A549 (cell line): ENCODE results near the gene ATP6V1G2. TPM values are rescaled to one million over a fixed set of nuclear protein-coding genes. Genes with fewer than 3 reads are reported as not detected.

Experiments used
- ATAC-seq, 2 experiments: fragments of 200-7000 bp in 1 of 2; fragments of >200 bp in 1 of 2; cut with Nextera tagmentation in 1 of 2; cut with Tn5 transposase in 1 of 2; 3 replicates each; pipeline versions ENCODE4 v1.8.0 to v1.9.1; 2018 to 2020; ENCODE audit warnings: mild to moderate bottlenecking in 1 of 2, moderate library complexity in 1 of 2
- CTCF ChIA-PET: fragments of 300-600 bp; sonication (Branson Sonifier 250); formaldehyde crosslinking; extraction: SDS; loops from one replicate; lab custom pipeline; 2021; ENCODE audit warnings: antibody characterized with exemption, inconsistent platforms; lab: Yijun Ruan, JAX
- POLR2A ChIA-PET: fragments of 350-600 bp; formaldehyde crosslinking; extraction: SDS; loops from one replicate; lab custom pipeline; 2021; ENCODE audit warnings: antibody characterized with exemption, inconsistent platforms; lab: Yijun Ruan, JAX
- DNase-seq, 2 experiments: peaks; one replicate each; pipeline versions ENCODE4 v3.0.0 to v3.0.0-alpha.2; 2011 to 2016; ENCODE audit warnings: low read depth in 1 of 2, low spot score in 1 of 2
- FAIRE-seq: peaks from 2 replicates; lab custom pipeline; 2011; peaks lifted over from hg19 to GRCh38; lab: Jason Lieb, UNC
- H3K27ac ChIP-seq, 2 experiments: fragments of >200 bp; sonication (Bioruptor Twin); formaldehyde crosslinking; 3 replicates each; pipeline ENCODE4 v1.5.1; 2016 to 2017
- H3K4me1 ChIP-seq: fragments of >200 bp; sonication (Bioruptor Twin); formaldehyde crosslinking; 3 replicates; pipeline ENCODE4 v1.6.1; 2016
- H3K4me2 ChIP-seq: fragments of >200 bp; sonication (Bioruptor Twin); formaldehyde crosslinking; 3 replicates; pipeline ENCODE4 v1.6.1; 2016
- H3K4me3 ChIP-seq: fragments of >200 bp; sonication (Bioruptor Twin); formaldehyde crosslinking; 3 replicates; pipeline ENCODE4 v1.5.1; 2016
- H3K9me3 ChIP-seq: fragments of >200 bp; sonication (Bioruptor Twin); formaldehyde crosslinking; 3 replicates; pipeline ENCODE4 v1.6.1; 2016
- BHLHE40 ChIP-seq: IDR thresholded peaks from 2 replicates; pipeline ENCODE4 v1.6.1; 2012; ENCODE audit warnings: low read depth, low read length, inconsistent platforms
- CHD2 ChIP-seq: fragments of 150-350 bp; IDR thresholded peaks from 2 replicates; pipeline ENCODE4 v1.6.1; 2014; ENCODE audit warnings: low read length; ENCODE audit not compliant: partially characterized antibody
- EHMT2 ChIP-seq: fragments of 200-600 bp; sonication (generic); IDR thresholded peaks from 2 replicates; pipeline ENCODE4 v1.6.1; 2016; ENCODE audit warnings: antibody characterized with exemption, low read depth, mild to moderate bottlenecking, moderate library complexity
- FOXS1 ChIP-seq: fragments of 250-450 bp; sonication (Bioruptor Pico); IDR thresholded peaks from 2 replicates; pipeline ENCODE4 v1.5.0; 2020; ENCODE audit warnings: mild to moderate bottlenecking, moderate library complexity
- HOXA7 ChIP-seq: fragments of 250-450 bp; sonication (Bioruptor Pico); IDR thresholded peaks from 2 replicates; pipeline ENCODE4 v1.5.0; 2020; ENCODE audit warnings: mild to moderate bottlenecking, moderate library complexity
- JUNB ChIP-seq: fragments of >200 bp; sonication (Bioruptor Twin); formaldehyde crosslinking; IDR thresholded peaks from 2 replicates; pipeline ENCODE4 v1.6.1; 2016
- KDM1A ChIP-seq: fragments of 200-600 bp; sonication (generic); IDR thresholded peaks from 2 replicates; pipeline ENCODE4 v1.6.1; 2016; ENCODE audit warnings: low read depth, mild to moderate bottlenecking
- MAFK ChIP-seq: fragments of 450-650 bp; IDR thresholded peaks from 2 replicates; pipeline ENCODE4 v1.6.1; 2014; ENCODE audit not compliant: partially characterized antibody
- NFE2L2 ChIP-seq: fragments of 150-350 bp; conservative IDR thresholded peaks from 2 replicates; pipeline ENCODE4 v1.6.1; 2014; ENCODE audit warnings: low read length
- NPAS2 ChIP-seq: fragments of 250-450 bp; sonication (Bioruptor Pico); IDR thresholded peaks from 2 replicates; pipeline ENCODE4 v1.8.0; 2022; ENCODE audit warnings: mild to moderate bottlenecking, moderate library complexity, borderline replicate concordance
- RAD21 ChIP-seq, 2 experiments: fragments of >200 bp in 1 of 2; sonication (Bioruptor Twin) in 1 of 2; formaldehyde crosslinking in 1 of 2; IDR thresholded peaks in 1 of 2; conservative IDR thresholded peaks in 1 of 2; 2 replicates in 1 of 2; 3 replicates in 1 of 2; pipeline ENCODE4 v1.6.1; 2012 to 2018; ENCODE audit warnings: inconsistent platforms in 1 of 2
- RARB ChIP-seq: fragments of 250-450 bp; sonication (Bioruptor Pico); IDR thresholded peaks from 2 replicates; pipeline ENCODE4 v1.8.0; 2021; ENCODE audit warnings: mild to moderate bottlenecking, moderate library complexity
- TFCP2L1 ChIP-seq: fragments of 250-450 bp; sonication (Bioruptor Pico); IDR thresholded peaks from 2 replicates; pipeline ENCODE4 v1.5.0; 2021; ENCODE audit warnings: mild to moderate bottlenecking
- TP53 ChIP-seq: fragments of 250-450 bp; sonication (Bioruptor Pico); IDR thresholded peaks from 2 replicates; pipeline ENCODE4 v1.5.0; 2021; ENCODE audit warnings: mild to moderate bottlenecking, moderate library complexity
- ZFP36 ChIP-seq: fragments of 450-650 bp; IDR thresholded peaks from 2 replicates; pipeline ENCODE4 v1.6.1; 2014; ENCODE audit warnings: borderline replicate concordance; ENCODE audit not compliant: partially characterized antibody
- ZNF302 ChIP-seq: fragments of 250-450 bp; sonication (Bioruptor Pico); IDR thresholded peaks from 2 replicates; pipeline ENCODE4 v1.9.0; 2021; ENCODE audit warnings: inconsistent platforms, mild to moderate bottlenecking, moderate library complexity
- whole genome bisulfite sequencing: methylation state at CpG from one replicate; pipeline ENCODE4 v1.1.6; 2017; ENCODE audit errors: missing lambda C conversion rate; 5-methylcytosine and 5-hydroxymethylcytosine counted together
- polyA plus RNA-seq, 4 experiments: library from polyadenylated mRNA; depleted of rRNA in 3 of 4; stranded (reverse); fragments of >200 nt; fragmentation: RNase III in 1 of 4; extraction: RNeasy Plus Mini Kit Qiagen cat#74134 plus additional on column Dnase treatment in 1 of 4; gene quantifications; 2 replicates in 3 of 4; 3 replicates in 1 of 4; pipeline ENCODE4 v1.2.3, GENCODE V29; 2011 to 2017
- TF ChIP-seq, protein P1 (sequence below): fragments of >200 bp; sonication (Bioruptor Twin); formaldehyde crosslinking; IDR thresholded peaks from 3 replicates; pipeline ENCODE4 v1.5.1; 2016

ATP6V1G2 gene
- polyA plus RNA-seq, 2 of the 4 experiments (the other 2 are of a cell fraction), result 0.57 to 1.5 TPM

DNA sequence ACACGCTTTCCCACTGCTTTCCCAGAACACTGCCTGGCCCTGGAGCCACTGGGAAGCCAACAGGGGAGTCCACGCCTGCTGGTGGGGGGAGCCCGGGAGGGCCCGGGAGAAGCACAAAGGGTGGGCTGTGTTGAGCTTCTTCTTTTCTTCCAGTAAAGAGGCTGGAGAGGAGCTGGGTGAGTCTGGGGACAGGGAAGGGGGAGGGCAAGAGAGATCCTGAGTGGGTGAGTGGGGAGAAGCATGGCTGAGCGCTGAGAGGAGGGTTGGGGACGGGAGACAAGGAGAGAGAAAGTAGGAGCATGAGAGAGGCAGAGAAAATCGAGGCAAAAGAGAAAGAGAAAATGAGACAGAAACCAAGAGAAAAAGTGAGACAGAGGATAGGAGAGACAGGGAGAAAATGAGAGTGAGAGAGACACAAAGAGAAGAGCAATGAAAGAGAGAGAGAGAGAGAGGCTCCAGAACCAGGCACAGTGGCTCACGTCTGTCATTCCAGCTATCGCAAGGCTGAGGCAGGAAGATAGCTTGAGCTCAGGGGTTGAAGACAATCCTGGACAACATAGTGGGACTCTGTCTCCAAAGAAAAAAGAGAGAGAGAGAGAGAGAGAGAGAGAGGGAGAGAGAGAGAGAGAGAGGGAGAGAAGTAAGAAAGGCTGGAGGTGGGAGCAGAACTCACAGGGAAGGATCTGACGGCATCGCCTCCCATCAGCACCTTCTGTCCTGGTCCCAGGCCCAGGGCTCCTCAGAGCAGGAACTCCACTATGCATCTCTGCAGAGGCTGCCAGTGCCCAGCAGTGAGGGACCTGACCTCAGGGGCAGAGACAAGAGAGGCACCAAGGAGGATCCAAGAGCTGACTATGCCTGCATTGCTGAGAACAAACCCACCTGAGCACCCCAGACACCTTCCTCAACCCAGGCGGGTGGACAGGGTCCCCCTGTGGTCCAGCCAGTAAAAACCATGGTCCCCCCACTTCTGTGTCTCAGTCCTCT lies 41.7 kb upstream of the ATP6V1G2 start:
- Histone ChIP-seq H3K4me3 (no peak overlapping the region), H3K4me2 (no peak overlapping the region)
- FAIRE-seq (no peak), DNase-seq (no peak)
- TF ChIP-seq NFE2L2 (no peak), RARB (CRISPR knock-in tag) (no peak), EHMT2 (no peak), CHD2 (no peak), ZNF302 (no peak), KDM1A (no peak)
- TF ChIP-seq, all 56 proteins: peak for 0
- no peaks in the 10 kb centered on the region for H3K9me3 ChIP-seq
- ChIA-PET POLR2A (no interaction called here), CTCF (interaction anchor here (1.5 to 18.3 kb wide), 3 partner anchors 6 to 42 kb away, joined by 4 to 338 read pairs (median 338); partner anchors contain the start of genes ATP6V1G2, LST1, LTB and NCR3)
- no peak overlapping the region for H3K27ac ChIP-seq
- WGBS, result 71% methylated on average over 8 of the region's 12 CpGs
- no peak for ATAC-seq
- H3K4me1 ChIP-seq, result no peaks in the 10 kb centered on the region

DNA sequence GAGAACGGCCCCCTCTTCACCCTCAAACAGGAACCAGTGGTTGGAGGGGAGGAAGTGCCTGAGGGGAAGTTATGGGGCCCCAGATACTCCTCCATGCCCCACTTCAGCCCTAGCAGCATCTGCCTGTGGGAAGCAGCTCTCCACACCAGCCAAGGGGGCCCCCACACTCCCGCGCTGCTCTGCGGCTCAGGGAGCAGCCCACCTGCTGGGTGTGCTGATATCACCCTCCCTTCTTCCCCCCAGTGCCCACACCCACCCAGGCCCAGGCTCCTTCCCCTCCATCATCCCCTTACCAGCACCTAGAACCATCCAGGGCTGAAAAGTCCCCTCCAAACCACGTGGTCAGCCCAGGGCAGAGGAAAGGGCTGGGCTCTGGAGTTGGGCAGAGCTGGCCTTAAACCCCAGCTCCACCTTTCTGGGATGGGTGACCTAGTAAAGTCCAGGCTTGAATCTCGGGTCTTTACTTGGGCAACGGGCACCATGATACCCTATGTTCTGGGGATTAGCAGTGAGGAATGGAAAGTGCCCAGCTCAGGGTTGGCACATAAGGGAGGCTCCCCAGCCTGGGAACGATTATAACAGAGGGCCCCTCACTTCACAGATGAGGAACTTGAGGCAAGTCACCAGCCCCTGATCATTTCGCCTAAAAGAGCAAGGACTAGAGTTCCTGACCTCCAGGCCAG lies 40.3 kb upstream of the ATP6V1G2 start:
- Histone ChIP-seq H3K9me3 (no peaks in the 10 kb centered on the region), H3K4me1 (peaks cover 3% of the 10 kb centered on the region; the same call in 1 of the 3 replicates), H3K27ac (no peak overlapping the region), H3K4me3 (no peak overlapping the region), H3K4me2 (no peak overlapping the region)
- ChIA-PET POLR2A (no interaction called here), CTCF (interaction anchor here (0.5 to 18.3 kb wide), 6 partner anchors 5 to 105 kb away, joined by 3 to 338 read pairs (median 6); partner anchors contain the start of genes ATP6V1G2, LST1, LTB and NCR3)
- ATAC-seq (no peak), FAIRE-seq (no peak), DNase-seq (no peak)
- no peak for TF ChIP-seq MAFK
- no peak for TF ChIP-seq BHLHE40
- TF ChIP-seq NFE2L2, result no peak
- 66% methylated on average over 8 of the region's 9 CpGs for WGBS

DNA sequence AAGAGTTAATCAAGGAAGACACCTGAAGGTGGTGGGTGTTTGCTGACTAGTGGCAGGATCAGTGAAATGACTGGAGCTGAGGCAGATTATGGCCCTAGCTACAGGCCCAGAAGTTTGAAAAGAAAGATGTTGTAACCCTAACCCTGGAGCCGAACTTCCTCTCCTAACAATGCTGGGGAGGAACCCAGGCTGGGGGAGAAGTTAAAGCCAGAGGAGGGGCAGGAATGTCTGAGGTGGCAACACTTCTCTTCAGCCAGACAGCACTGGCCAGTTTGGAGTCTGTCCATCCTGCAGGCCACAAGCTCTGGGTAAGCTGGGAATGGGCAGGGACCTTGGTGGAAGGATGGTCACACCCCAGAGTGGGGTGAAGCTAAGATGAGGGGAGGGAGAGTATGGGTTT lies 39.6 kb upstream of the ATP6V1G2 start, which contains the start of gene LST1:
Gene LST1, plus strand, starts transcription at position 270 of the 400 bp plus-strand sequence. CDS start 1,023 bp downstream, outside the sequence.
- H3K4me2 ChIP-seq, result no peak within 1 kb of the TSS
- POLR2A ChIA-PET, result no interaction called here
- DNase-seq, result no peak
- H3K27ac ChIP-seq, result no peak within 1 kb of the TSS
- TF ChIP-seq HOXA7 (CRISPR knock-in tag), result no peak
- TF ChIP-seq, all 56 proteins: peak for 0
- Histone ChIP-seq H3K4me1 (peaks cover 6% of the 10 kb centered on the region; the same call in 1 of the 3 replicates), H3K4me3 (no peak within 1 kb of the TSS), H3K9me3 (no peaks in the 10 kb centered on the region)
- 69% methylated on average over 1 of the region's 1 CpG for WGBS
- CTCF ChIA-PET, result interaction anchor here (0.7 to 18.3 kb wide), 6 partner anchors 8 to 93 kb away, joined by 3 to 338 read pairs (median 6); partner anchors contain the start of genes ATP6V1G2, NCR3 and NFKBIL1
- ATAC-seq, result no peak
- no peak for FAIRE-seq

DNA sequence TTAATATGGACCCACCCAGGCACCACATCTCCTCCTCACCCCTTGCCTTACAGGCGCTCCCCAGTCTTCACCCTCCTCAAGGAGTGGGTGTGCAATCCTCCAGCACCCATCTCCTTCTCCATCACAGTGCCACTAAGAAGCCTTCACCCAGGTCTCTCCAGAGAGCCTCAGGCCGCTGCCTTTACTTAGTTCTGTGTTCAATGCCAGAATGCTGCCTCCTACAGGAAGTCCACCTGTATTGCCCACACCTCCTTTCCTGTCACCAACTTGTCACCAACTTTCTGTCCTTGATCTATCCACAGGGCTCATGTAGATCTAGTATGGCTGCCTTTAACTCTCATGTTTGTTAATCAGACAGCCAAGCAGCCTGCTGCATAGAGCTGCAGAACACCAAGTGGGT lies 39.1 kb upstream of the ATP6V1G2 start:
- H3K4me3 ChIP-seq, result no peak overlapping the region
- no peak overlapping the region for H3K27ac ChIP-seq
- no peak for FAIRE-seq
- peaks cover 6% of the 10 kb centered on the region; the same call in 1 of the 3 replicates for H3K4me1 ChIP-seq
- CTCF ChIA-PET, result interaction anchor here (0.7 to 18.3 kb wide), 7 partner anchors 9 to 92 kb away, joined by 3 to 338 read pairs (median 6); partner anchors contain the start of genes ATP6V1G2, NCR3, NFKBIL1 and TNF
- 53% methylated on average over 2 of the region's 2 CpGs for WGBS
- no peak overlapping the region for H3K4me2 ChIP-seq
- peak in 1 of 2 experiments; percentile 36 for DNase-seq
- no peak for TF ChIP-seq RAD21 (conservative IDR thresholded peaks at IDR 0.05 in 1 of 2, IDR thresholded peaks at IDR 0.05 in 1 of 2)
- TF ChIP-seq TFCP2L1 (CRISPR knock-in tag), result no peak
- TF ChIP-seq TP53 (CRISPR knock-in tag), result no peak
- TF ChIP-seq ZFP36, result peak; percentile 76
- no peak for TF ChIP-seq NPAS2
- TF ChIP-seq BHLHE40, result no peak
- TF ChIP-seq FOXS1 (CRISPR knock-in tag), result no peak
- TF ChIP-seq, protein P1, sequence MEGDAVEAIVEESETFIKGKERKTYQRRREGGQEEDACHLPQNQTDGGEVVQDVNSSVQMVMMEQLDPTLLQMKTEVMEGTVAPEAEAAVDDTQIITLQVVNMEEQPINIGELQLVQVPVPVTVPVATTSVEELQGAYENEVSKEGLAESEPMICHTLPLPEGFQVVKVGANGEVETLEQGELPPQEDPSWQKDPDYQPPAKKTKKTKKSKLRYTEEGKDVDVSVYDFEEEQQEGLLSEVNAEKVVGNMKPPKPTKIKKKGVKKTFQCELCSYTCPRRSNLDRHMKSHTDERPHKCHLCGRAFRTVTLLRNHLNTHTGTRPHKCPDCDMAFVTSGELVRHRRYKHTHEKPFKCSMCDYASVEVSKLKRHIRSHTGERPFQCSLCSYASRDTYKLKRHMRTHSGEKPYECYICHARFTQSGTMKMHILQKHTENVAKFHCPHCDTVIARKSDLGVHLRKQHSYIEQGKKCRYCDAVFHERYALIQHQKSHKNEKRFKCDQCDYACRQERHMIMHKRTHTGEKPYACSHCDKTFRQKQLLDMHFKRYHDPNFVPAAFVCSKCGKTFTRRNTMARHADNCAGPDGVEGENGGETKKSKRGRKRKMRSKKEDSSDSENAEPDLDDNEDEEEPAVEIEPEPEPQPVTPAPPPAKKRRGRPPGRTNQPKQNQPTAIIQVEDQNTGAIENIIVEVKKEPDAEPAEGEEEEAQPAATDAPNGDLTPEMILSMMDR, result peak; percentile 23; the same call in 2 of the 3 replicates
- no peak for TF ChIP-seq JUNB
- H3K9me3 ChIP-seq, result no peaks in the 10 kb centered on the region
- POLR2A ChIA-PET, result no interaction called here
- ATAC-seq, result 0 out of 6 replicates have a peak, but pooled peaks of 1 of the 2 experiments have one; percentile 8
